HEK293 (cell line): ENCODE measurements around the gene RCOR1.

Source experiments
- CTCF ChIA-PET: fragments of 350-600 bp; formaldehyde crosslinking; extraction: SDS; loops from one replicate; lab custom pipeline; 2021; ENCODE audit warnings: antibody characterized with exemption; lab: Yijun Ruan, JAX
- POLR2A ChIA-PET: fragments of 300-600 bp; formaldehyde crosslinking; extraction: SDS; loops from one replicate; lab custom pipeline; 2020; ENCODE audit warnings: antibody characterized with exemption, inconsistent platforms; lab: Yijun Ruan, JAX
- H3K27ac ChIP-seq: fragments of 200-500 bp; sonication (Bioruptor generic); 2 replicates; pipeline ENCODE4 v1.5.1; 2014; ENCODE audit warnings: low read depth, low read length, control low read depth, inconsistent platforms; ENCODE audit errors: extremely low read depth
- H3K36me3 ChIP-seq, 2 experiments: fragments of 200-500 bp in 1 of 2; sonication (Bioruptor generic) in 1 of 2; 1 replicate in 1 of 2; 2 replicates in 1 of 2; pipeline ENCODE4 v1.5.1; 2014 to 2017; ENCODE audit warnings: inconsistent platforms in 2 of 2, low read length in 2 of 2; ENCODE audit not compliant: control insufficient read depth in 2 of 2, insufficient read depth in 1 of 2
- H3K4me1 ChIP-seq: fragments of 200-500 bp; sonication (Bioruptor generic); 2 replicates; pipeline ENCODE4 v1.5.1; 2014; ENCODE audit warnings: mild to moderate bottlenecking, low read length, inconsistent platforms; ENCODE audit not compliant: control insufficient read depth, insufficient read depth
- H3K4me3 ChIP-seq: 2 replicates; pipeline ENCODE4 v1.5.1; 2011; ENCODE audit warnings: low read depth, mild to moderate bottlenecking, control low read depth, low read length, moderate library complexity
- H3K9me3 ChIP-seq: fragments of 200-500 bp; sonication (Bioruptor generic); 2 replicates; pipeline ENCODE4 v1.5.1; 2014; ENCODE audit warnings: low read depth, low read length, inconsistent platforms; ENCODE audit not compliant: control insufficient read depth, insufficient read depth
- OSR2 ChIP-seq: fragments of 450-650 bp; formaldehyde crosslinking; IDR thresholded peaks from 2 replicates; pipeline ENCODE4 v1.5.1; 2016; ENCODE audit warnings: missing biosample characterization, missing genetic modification characterization
- PRDM1 ChIP-seq: fragments of 450-650 bp; formaldehyde crosslinking; IDR thresholded peaks from 2 replicates; pipeline ENCODE4; 2016; ENCODE audit warnings: missing biosample characterization, missing genetic modification characterization
- PRDM10 ChIP-seq: fragments of 450-650 bp; formaldehyde crosslinking; IDR thresholded peaks from 2 replicates; pipeline ENCODE4 v1.5.1; 2016; ENCODE audit warnings: missing biosample characterization, missing genetic modification characterization
- YY2 ChIP-seq: fragments of 450-650 bp; formaldehyde crosslinking; IDR thresholded peaks from 2 replicates; pipeline ENCODE4 v1.5.1; 2016; ENCODE audit warnings: missing biosample characterization, missing genetic modification characterization
- ZBTB20 ChIP-seq: fragments of 450-650 bp; formaldehyde crosslinking; IDR thresholded peaks from 2 replicates; pipeline ENCODE4 v1.5.1; 2016; ENCODE audit warnings: missing biosample characterization, missing genetic modification characterization
- ZNF10 ChIP-seq: fragments of 450-650 bp; formaldehyde crosslinking; IDR thresholded peaks from 2 replicates; pipeline ENCODE4 v1.5.1; 2017; ENCODE audit warnings: missing biosample characterization, missing genetic modification characterization
- ZNF114 ChIP-seq: fragments of 450-650 bp; formaldehyde crosslinking; IDR thresholded peaks from 2 replicates; pipeline ENCODE4 v1.5.0; 2017; ENCODE audit warnings: missing biosample characterization, missing genetic modification characterization
- ZNF175 ChIP-seq: fragments of 450-650 bp; formaldehyde crosslinking; IDR thresholded peaks from 2 replicates; pipeline ENCODE4 v1.5.1; 2016; ENCODE audit warnings: missing biosample characterization, missing genetic modification characterization
- ZNF280C ChIP-seq: fragments of 450-650 bp; formaldehyde crosslinking; IDR thresholded peaks from 2 replicates; pipeline ENCODE4 v1.5.1; 2016; ENCODE audit warnings: missing biosample characterization, missing genetic modification characterization
- ZNF391 ChIP-seq: fragments of 450-650 bp; formaldehyde crosslinking; IDR thresholded peaks from 2 replicates; pipeline ENCODE4 v1.5.1; 2016; ENCODE audit warnings: low read depth, missing biosample characterization, missing genetic modification characterization, borderline replicate concordance
- ZNF404 ChIP-seq: fragments of 450-650 bp; formaldehyde crosslinking; IDR thresholded peaks from 2 replicates; pipeline ENCODE4 v1.5.1; 2017; ENCODE audit warnings: missing biosample characterization, missing genetic modification characterization
- ZNF555 ChIP-seq: fragments of 450-650 bp; formaldehyde crosslinking; conservative IDR thresholded peaks from 2 replicates; pipeline ENCODE4 v1.5.1; 2017; ENCODE audit warnings: missing biosample characterization, mild to moderate bottlenecking, missing genetic modification characterization, inconsistent platforms
- ZNF623 ChIP-seq: fragments of 450-650 bp; formaldehyde crosslinking; IDR thresholded peaks from 2 replicates; pipeline ENCODE4 v1.5.1; 2016; ENCODE audit warnings: missing biosample characterization, missing genetic modification characterization
- ZNF670 ChIP-seq: fragments of 450-650 bp; formaldehyde crosslinking; IDR thresholded peaks from 2 replicates; pipeline ENCODE4 v1.5.1; 2016; ENCODE audit warnings: missing biosample characterization, missing genetic modification characterization, low read depth
- ZNF776 ChIP-seq: fragments of 450-650 bp; formaldehyde crosslinking; IDR thresholded peaks from 2 replicates; pipeline ENCODE4 v1.5.0; 2017; ENCODE audit warnings: missing biosample characterization, missing genetic modification characterization, borderline replicate concordance
- TF ChIP-seq, protein P1 (sequence below): fragments of 450-650 bp; formaldehyde crosslinking; IDR thresholded peaks from 2 replicates; pipeline ENCODE4 v1.5.1; 2016; ENCODE audit warnings: missing biosample characterization, missing genetic modification characterization
- TF ChIP-seq, protein P2 (sequence below): fragments of 450-650 bp; formaldehyde crosslinking; IDR thresholded peaks from 2 replicates; pipeline ENCODE4 v1.5.0; 2017; ENCODE audit warnings: missing biosample characterization, missing genetic modification characterization, borderline replicate concordance

The RCOR1 gene

GRCh38 chr14:102760496-102761193 lies 168.2 kb downstream of the RCOR1 start:
- Histone ChIP-seq H3K36me3 (no peaks in the 10 kb centered on the region), H3K9me3 (no peaks in the 10 kb centered on the region), H3K4me1 (no peaks in the 10 kb centered on the region), H3K27ac (no peak overlapping the region), H3K4me3 (no peak overlapping the region)
- TF ChIP-seq YY2 (tag by site-specific recombination) (no peak), OSR2 (no peak), ZNF10 (no peak), ZNF391 (tag by site-specific recombination) (no peak), ZNF175 (tag by site-specific recombination) (no peak), ZNF623 (no peak), ZNF404 (tag by site-specific recombination) (no peak)
- CTCF ChIA-PET, result interaction anchor here (0.9 to 1.3 kb wide), 2 partner anchors 66 to 532 kb away, joined by 4 to 5 read pairs; no protein-coding TSS in a partner anchor
- POLR2A ChIA-PET, result no interaction called here

DNA sequence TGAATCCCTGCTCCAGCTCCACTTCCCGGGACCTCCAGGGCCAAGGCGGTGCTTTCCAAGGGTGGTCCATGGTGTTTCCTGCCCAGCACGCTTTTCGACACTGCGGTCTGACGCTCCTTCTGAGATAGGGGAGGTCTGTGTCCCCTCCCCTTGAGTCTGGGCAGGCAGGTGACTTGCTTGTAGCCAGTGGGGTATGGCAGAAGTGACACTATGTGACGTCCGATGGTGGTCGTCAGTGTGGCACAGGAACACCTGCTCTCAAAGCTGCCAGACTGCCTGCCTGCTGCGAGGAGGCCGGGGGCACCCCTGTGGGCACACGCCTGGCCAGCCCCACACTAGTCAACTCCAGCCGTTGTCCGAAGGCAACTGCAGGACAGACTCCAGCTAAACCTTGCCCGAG lies 168.8 kb downstream of the RCOR1 start:
- Histone ChIP-seq H3K27ac (no peak overlapping the region), H3K4me1 (no peaks in the 10 kb centered on the region), H3K9me3 (no peaks in the 10 kb centered on the region), H3K4me3 (no peak overlapping the region), H3K36me3 (no peaks in the 10 kb centered on the region)
- no peak for TF ChIP-seq ZNF114 (tag by site-specific recombination)
- TF ChIP-seq ZBTB20 (tag by site-specific recombination), result no peak
- TF ChIP-seq, protein P1, sequence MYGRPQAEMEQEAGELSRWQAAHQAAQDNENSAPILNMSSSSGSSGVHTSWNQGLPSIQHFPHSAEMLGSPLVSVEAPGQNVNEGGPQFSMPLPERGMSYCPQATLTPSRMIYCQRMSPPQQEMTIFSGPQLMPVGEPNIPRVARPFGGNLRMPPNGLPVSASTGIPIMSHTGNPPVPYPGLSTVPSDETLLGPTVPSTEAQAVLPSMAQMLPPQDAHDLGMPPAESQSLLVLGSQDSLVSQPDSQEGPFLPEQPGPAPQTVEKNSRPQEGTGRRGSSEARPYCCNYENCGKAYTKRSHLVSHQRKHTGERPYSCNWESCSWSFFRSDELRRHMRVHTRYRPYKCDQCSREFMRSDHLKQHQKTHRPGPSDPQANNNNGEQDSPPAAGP (tag by site-specific recombination), result no peak
- no peak for TF ChIP-seq ZNF280C (tag by site-specific recombination)
- CTCF ChIA-PET, result no interaction called here
- POLR2A ChIA-PET, result no interaction called here

- H3K4me1 ChIP-seq, result no peaks in the 10 kb centered on the region
- no peak overlapping the region for H3K27ac ChIP-seq
- TF ChIP-seq, protein P2, sequence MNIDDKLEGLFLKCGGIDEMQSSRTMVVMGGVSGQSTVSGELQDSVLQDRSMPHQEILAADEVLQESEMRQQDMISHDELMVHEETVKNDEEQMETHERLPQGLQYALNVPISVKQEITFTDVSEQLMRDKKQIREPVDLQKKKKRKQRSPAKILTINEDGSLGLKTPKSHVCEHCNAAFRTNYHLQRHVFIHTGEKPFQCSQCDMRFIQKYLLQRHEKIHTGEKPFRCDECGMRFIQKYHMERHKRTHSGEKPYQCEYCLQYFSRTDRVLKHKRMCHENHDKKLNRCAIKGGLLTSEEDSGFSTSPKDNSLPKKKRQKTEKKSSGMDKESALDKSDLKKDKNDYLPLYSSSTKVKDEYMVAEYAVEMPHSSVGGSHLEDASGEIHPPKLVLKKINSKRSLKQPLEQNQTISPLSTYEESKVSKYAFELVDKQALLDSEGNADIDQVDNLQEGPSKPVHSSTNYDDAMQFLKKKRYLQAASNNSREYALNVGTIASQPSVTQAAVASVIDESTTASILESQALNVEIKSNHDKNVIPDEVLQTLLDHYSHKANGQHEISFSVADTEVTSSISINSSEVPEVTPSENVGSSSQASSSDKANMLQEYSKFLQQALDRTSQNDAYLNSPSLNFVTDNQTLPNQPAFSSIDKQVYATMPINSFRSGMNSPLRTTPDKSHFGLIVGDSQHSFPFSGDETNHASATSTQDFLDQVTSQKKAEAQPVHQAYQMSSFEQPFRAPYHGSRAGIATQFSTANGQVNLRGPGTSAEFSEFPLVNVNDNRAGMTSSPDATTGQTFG, result no peak
- TF ChIP-seq ZNF555 (tag by site-specific recombination), result no peak
- no peak for TF ChIP-seq PRDM1 (tag by site-specific recombination)
- no peak for TF ChIP-seq ZNF776 (tag by site-specific recombination)
- TF ChIP-seq PRDM10 (tag by site-specific recombination), result no peak
- TF ChIP-seq ZNF670 (tag by site-specific recombination), result no peak
- H3K36me3 ChIP-seq, result no peaks in the 10 kb centered on the region
- H3K4me3 ChIP-seq, result no peak overlapping the region
- POLR2A ChIA-PET, result no interaction called here
- no peaks in the 10 kb centered on the region for H3K9me3 ChIP-seq
- CTCF ChIA-PET, result no interaction called here
Observed at GRCh38 chr14:102764220-102764671, 171.8 kb downstream of the RCOR1 start.
